ENCODE results near the gene PEX13. TPM values are rescaled to one million over a fixed set of nuclear protein-coding genes. Genes with fewer than 3 reads are reported as not detected.
"Not testable (repeated sequence)": the region's sequence is repeated elsewhere in the genome, so short reads cannot be mapped to it uniquely, and the experiment has no call there.

The PEX13 gene
- total RNA-seq, 2 experiments from 2014 or later, result 15.5 to 16.8 TPM

GRCh38 chr2:61005736-61006135, 11.8 kb upstream of the PEX13 start:
- Mint-ChIP-seq H3K4me3 (no peak overlapping the region), H3K36me3 (ENCODE audit: low read depth) (no peaks in the 10 kb centered on the region), H3K27me3 (no peaks in the 10 kb centered on the region), H3K4me1 (ENCODE audit: low read depth) (no peaks in the 10 kb centered on the region), H3K9me3 (no peaks in the 10 kb centered on the region), H3K27ac (no peak overlapping the region)
- POLR2A ChIA-PET, result interaction anchor here (0.8 to 0.9 kb wide), 2 partner anchors 11 to 172 kb away, joined by 3 read pairs; no protein-coding TSS in a partner anchor
- TF ChIP-seq, protein P1, sequence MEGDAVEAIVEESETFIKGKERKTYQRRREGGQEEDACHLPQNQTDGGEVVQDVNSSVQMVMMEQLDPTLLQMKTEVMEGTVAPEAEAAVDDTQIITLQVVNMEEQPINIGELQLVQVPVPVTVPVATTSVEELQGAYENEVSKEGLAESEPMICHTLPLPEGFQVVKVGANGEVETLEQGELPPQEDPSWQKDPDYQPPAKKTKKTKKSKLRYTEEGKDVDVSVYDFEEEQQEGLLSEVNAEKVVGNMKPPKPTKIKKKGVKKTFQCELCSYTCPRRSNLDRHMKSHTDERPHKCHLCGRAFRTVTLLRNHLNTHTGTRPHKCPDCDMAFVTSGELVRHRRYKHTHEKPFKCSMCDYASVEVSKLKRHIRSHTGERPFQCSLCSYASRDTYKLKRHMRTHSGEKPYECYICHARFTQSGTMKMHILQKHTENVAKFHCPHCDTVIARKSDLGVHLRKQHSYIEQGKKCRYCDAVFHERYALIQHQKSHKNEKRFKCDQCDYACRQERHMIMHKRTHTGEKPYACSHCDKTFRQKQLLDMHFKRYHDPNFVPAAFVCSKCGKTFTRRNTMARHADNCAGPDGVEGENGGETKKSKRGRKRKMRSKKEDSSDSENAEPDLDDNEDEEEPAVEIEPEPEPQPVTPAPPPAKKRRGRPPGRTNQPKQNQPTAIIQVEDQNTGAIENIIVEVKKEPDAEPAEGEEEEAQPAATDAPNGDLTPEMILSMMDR (IDR thresholded peaks at IDR 0.05), result no peak
- no peak for ATAC-seq
- no peak for DNase-seq
- intact Hi-C loops (cut with micrococcal nuclease), result no loop called here
- CTCF ChIA-PET, result interaction anchor here (1.2 to 7.3 kb wide), 5 partner anchors 7 to 298 kb away, joined by 4 to 35 read pairs (median 9); partner anchors contain the start of gene PEX13

DNA sequence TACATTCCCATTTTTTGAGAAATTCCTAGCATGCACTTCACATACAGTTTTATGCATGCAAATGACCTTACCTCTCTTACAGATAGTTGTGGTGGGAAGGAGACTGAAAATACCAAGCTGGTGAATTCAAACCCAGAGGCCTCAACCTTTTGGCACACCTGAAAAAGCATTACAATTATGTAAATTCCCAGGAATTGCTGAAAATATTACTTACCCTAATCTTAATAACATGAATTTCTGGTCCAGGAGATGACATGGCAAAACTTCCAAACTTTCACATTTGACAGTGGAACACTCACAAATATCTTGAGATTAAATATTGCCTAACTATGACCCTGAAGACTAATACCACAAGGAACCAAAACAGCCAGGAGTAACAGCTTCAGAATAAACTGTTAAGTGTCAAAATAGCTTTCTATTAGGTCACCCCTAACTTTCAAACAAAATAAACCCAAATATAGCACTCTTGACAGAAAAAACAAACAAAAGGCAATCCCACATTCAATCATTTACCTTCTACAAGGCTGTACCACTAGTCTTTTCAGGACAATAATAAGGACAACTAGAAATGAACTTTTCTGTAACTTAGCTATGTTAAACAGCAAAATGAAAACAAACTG, 10.9 kb upstream of the PEX13 start:
- no peak overlapping the region for H3K4me3 Mint-ChIP-seq
- DNase-seq, result no peak
- intact Hi-C loops (cut with micrococcal nuclease), result no loop called here
- CTCF ChIA-PET, result interaction anchor here (0.7 to 7.3 kb wide), 5 partner anchors 8 to 299 kb away, joined by 3 to 35 read pairs (median 9); partner anchors contain the start of gene PEX13
- H3K27me3 Mint-ChIP-seq, result no peaks in the 10 kb centered on the region
- H3K4me1 Mint-ChIP-seq (ENCODE audit: low read depth), result peaks cover under 1% of the 10 kb centered on the region
- TF ChIP-seq, protein P1 (IDR thresholded peaks at IDR 0.05), result no peak
- no peak overlapping the region for H3K27ac Mint-ChIP-seq
- no peaks in the 10 kb centered on the region for H3K36me3 Mint-ChIP-seq (ENCODE audit: low read depth)
- no peak for ATAC-seq
- POLR2A ChIA-PET, result interaction anchor here (0.8 to 1.0 kb wide), 3 partner anchors 10 to 249 kb away, joined by 3 read pairs; no protein-coding TSS in a partner anchor
- H3K9me3 Mint-ChIP-seq, result no peaks in the 10 kb centered on the region

DNA sequence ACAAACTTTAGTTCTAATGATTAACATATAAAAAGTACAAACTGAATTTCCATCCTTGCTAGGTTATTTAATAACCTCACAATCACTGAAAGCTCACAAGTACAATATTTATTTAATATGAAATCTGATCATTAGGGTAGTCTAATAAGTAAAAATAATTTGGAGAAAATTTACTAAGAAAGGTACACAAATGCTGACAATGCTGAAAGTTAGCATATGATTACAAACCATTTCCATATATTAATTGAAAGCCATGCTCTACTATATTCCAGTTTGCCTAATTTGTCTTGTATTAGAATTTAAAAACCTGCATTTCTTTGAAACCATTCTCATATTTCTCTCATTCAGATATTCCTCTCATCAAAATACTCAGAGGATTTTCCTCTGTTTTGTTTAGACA, 8.2 kb upstream of the PEX13 start:
- no peak overlapping the region for H3K4me3 Mint-ChIP-seq
- ChIA-PET CTCF (interaction anchor here (7.3 kb wide), 1 partner anchor 11 kb away, joined by 35 read pairs; no protein-coding TSS in a partner anchor), POLR2A (no interaction called here)
- no peaks in the 10 kb centered on the region for H3K36me3 Mint-ChIP-seq (ENCODE audit: low read depth)
- DNase-seq (no peak), ATAC-seq (no peak)
- peaks cover 16% of the 10 kb centered on the region for H3K4me1 Mint-ChIP-seq (ENCODE audit: low read depth)
- TF ChIP-seq, protein P1 (IDR thresholded peaks at IDR 0.05), result no peak
- intact Hi-C loops (cut with micrococcal nuclease), result no loop called here
- H3K9me3 Mint-ChIP-seq, result no peaks in the 10 kb centered on the region
- no peak overlapping the region for H3K27ac Mint-ChIP-seq
- H3K27me3 Mint-ChIP-seq, result no peaks in the 10 kb centered on the region

- TF ChIP-seq, protein P1 (IDR thresholded peaks at IDR 0.05), result no peak
- Mint-ChIP-seq H3K27me3 (no peaks in the 10 kb centered on the region), H3K27ac (no peak overlapping the region), H3K4me1 (ENCODE audit: low read depth) (peaks cover 25% of the 10 kb centered on the region), H3K36me3 (ENCODE audit: low read depth) (no peaks in the 10 kb centered on the region), H3K4me3 (no peak overlapping the region), H3K9me3 (no peaks in the 10 kb centered on the region)
- intact Hi-C loops (cut with micrococcal nuclease), result no loop called here
- CTCF ChIA-PET, result interaction anchor here (0.9 to 7.3 kb wide), 2 partner anchors 13 to 206 kb away, joined by 3 to 35 read pairs; no protein-coding TSS in a partner anchor
- ATAC-seq (no peak), DNase-seq (no peak)
- POLR2A ChIA-PET, result no interaction called here
Observed at GRCh38 chr2:61011678-61012077, 5.8 kb upstream of the PEX13 start.

GRCh38 chr2:61012303-61012702, 5.2 kb upstream of the PEX13 start:
- H3K27me3 Mint-ChIP-seq; POLR2A ChIA-PET; H3K27ac Mint-ChIP-seq; H3K36me3 Mint-ChIP-seq (ENCODE audit: low read depth); ATAC-seq; H3K4me3 Mint-ChIP-seq; intact Hi-C loops (cut with micrococcal nuclease); H3K9me3 Mint-ChIP-seq: not testable (repeated sequence)
- H3K4me1 Mint-ChIP-seq (ENCODE audit: low read depth), result peaks cover 25% of the 10 kb centered on the region
- CTCF ChIA-PET, result interaction anchor here (0.9 to 7.3 kb wide), 3 partner anchors 14 to 207 kb away, joined by 3 to 35 read pairs (median 5); no protein-coding TSS in a partner anchor
- peak; percentile 10 for DNase-seq
